ENCODE results near the gene TOP3B.

TOP3B gene

GRCh38 chr22:21943571-21944448, 38.8 kb downstream of the TOP3B start:
- Histone ChIP-seq H3K27me3 (ENCODE audit: control insufficient read depth, low read length) (no peaks in the 10 kb centered on the region), H3K79me2 (ENCODE audit: control insufficient read depth, low read length) (no peaks in the 10 kb centered on the region), H3K27ac (ENCODE audit: low read depth, low read length) (no peak overlapping the region)

GRCh38 chr22:21942407-21943343, 39.9 kb downstream of the TOP3B start:
- no peaks in the 10 kb centered on the region for H4K20me1 ChIP-seq (ENCODE audit: control insufficient read depth, insufficient read depth, low read depth, low read length)
- H3K9me2 ChIP-seq (replicated peaks; ENCODE audit: control insufficient read depth, low read length), result no peaks in the 10 kb centered on the region
- H3K4me2 ChIP-seq (ENCODE audit: low read length), result no peak overlapping the region
- no peaks in the 10 kb centered on the region for H3K27me3 ChIP-seq (ENCODE audit: control insufficient read depth, low read length)
- TF ChIP-seq CTCF (IDR thresholded peaks at IDR 0.05; ENCODE audit: low read depth, low read length, poor library complexity, severe bottlenecking) (no peak), EZH2phosphoT487 (IDR thresholded peaks at IDR 0.05; ENCODE audit: borderline replicate concordance, low read length) (no peak)
- H3K4me1 ChIP-seq (ENCODE audit: control insufficient read depth, low read length), result peaks cover 29% of the 10 kb centered on the region
- H3K36me3 ChIP-seq (ENCODE audit: control insufficient read depth, low read length), result no peaks in the 10 kb centered on the region
- no peak overlapping the region for H3K4me3 ChIP-seq (ENCODE audit: low read length)
- H3K79me2 ChIP-seq (ENCODE audit: control insufficient read depth, low read length), result no peaks in the 10 kb centered on the region
- H3K9me3 ChIP-seq (ENCODE audit: control insufficient read depth, insufficient read depth, low read length), result no peaks in the 10 kb centered on the region
- H3F3A ChIP-seq (ENCODE audit: control insufficient read depth, insufficient read depth), result no peaks in the 10 kb centered on the region
- no peak overlapping the region for H3K27ac ChIP-seq (ENCODE audit: low read depth, low read length)

More at GRCh38 chr22:21943571-21944448, 38.8 kb downstream of the TOP3B start:
- H3K4me1 ChIP-seq (ENCODE audit: control insufficient read depth, low read length), result peaks cover 20% of the 10 kb centered on the region
- H3K9me2 ChIP-seq (replicated peaks; ENCODE audit: control insufficient read depth, low read length), result no peaks in the 10 kb centered on the region
- H3K4me3 ChIP-seq (ENCODE audit: low read length), result no peak overlapping the region
- no peaks in the 10 kb centered on the region for H4K20me1 ChIP-seq (ENCODE audit: control insufficient read depth, insufficient read depth, low read depth, low read length)
- no peak for TF ChIP-seq CTCF (IDR thresholded peaks at IDR 0.05; ENCODE audit: low read depth, low read length, poor library complexity, severe bottlenecking)
- no peak for TF ChIP-seq EZH2phosphoT487 (IDR thresholded peaks at IDR 0.05; ENCODE audit: borderline replicate concordance, low read length)
- H3F3A ChIP-seq (ENCODE audit: control insufficient read depth, insufficient read depth), result no peaks in the 10 kb centered on the region
- no peak overlapping the region for H3K4me2 ChIP-seq (ENCODE audit: low read length)
- no peaks in the 10 kb centered on the region for H3K36me3 ChIP-seq (ENCODE audit: control insufficient read depth, low read length)
- no peaks in the 10 kb centered on the region for H3K9me3 ChIP-seq (ENCODE audit: control insufficient read depth, insufficient read depth, low read length)

GRCh38 chr22:21941921-21942320, 40.7 kb downstream of the TOP3B start:
- H3K4me1 ChIP-seq (ENCODE audit: control insufficient read depth, low read length), result peaks cover 34% of the 10 kb centered on the region
- H3K4me2 ChIP-seq (ENCODE audit: low read length), result no peak overlapping the region
- no peaks in the 10 kb centered on the region for H3K36me3 ChIP-seq (ENCODE audit: control insufficient read depth, low read length)
- no peaks in the 10 kb centered on the region for H4K20me1 ChIP-seq (ENCODE audit: control insufficient read depth, insufficient read depth, low read depth, low read length)
- no peaks in the 10 kb centered on the region for H3K9me3 ChIP-seq (ENCODE audit: control insufficient read depth, insufficient read depth, low read length)
- no peak overlapping the region for H3K4me3 ChIP-seq (ENCODE audit: low read length)
- no peaks in the 10 kb centered on the region for H3K9me2 ChIP-seq (replicated peaks; ENCODE audit: control insufficient read depth, low read length)
- no peaks in the 10 kb centered on the region for H3K27me3 ChIP-seq (ENCODE audit: control insufficient read depth, low read length)
- H3F3A ChIP-seq (ENCODE audit: control insufficient read depth, insufficient read depth), result no peaks in the 10 kb centered on the region
- H3K27ac ChIP-seq (ENCODE audit: low read depth, low read length), result no peak overlapping the region
- no peaks in the 10 kb centered on the region for H3K79me2 ChIP-seq (ENCODE audit: control insufficient read depth, low read length)
- TF ChIP-seq EZH2phosphoT487 (IDR thresholded peaks at IDR 0.05; ENCODE audit: borderline replicate concordance, low read length) (no peak), CTCF (IDR thresholded peaks at IDR 0.05; ENCODE audit: low read depth, low read length, poor library complexity, severe bottlenecking) (no peak)

All from DOHH2 (cell line).